Muscle of back (tissue), 11 donors: ENCODE measurements around the gene HCAR3. TPM values are rescaled to one million over a fixed set of nuclear protein-coding genes. Genes with fewer than 3 reads are reported as not detected.
A peak's percentile ranks its signal among the peaks of the same experiment; 100 is the strongest.
"Not testable (repeated sequence)": the region's sequence is repeated elsewhere in the genome, so short reads cannot be mapped to it uniquely, and the experiment has no call there.

Experiments
- DNase-seq, 3 donors: peaks; one replicate each; pipeline versions ENCODE4 v3.0.0 to v3.0.0-alpha.2; 2013
- polyA plus RNA-seq, 10 donors: library from polyadenylated mRNA; unstranded; fragments of 120-200 nt; gene quantifications; one replicate each; pipeline ENCODE4 v1.2.1, GENCODE V29; 2013; ENCODE audit not compliant: insufficient read length in 10 of 10

The HCAR3 gene
- polyA plus RNA-seq, 10 donors, result 0.26 to 1.3 (median 0.28) TPM; not detected in 5

DNA sequence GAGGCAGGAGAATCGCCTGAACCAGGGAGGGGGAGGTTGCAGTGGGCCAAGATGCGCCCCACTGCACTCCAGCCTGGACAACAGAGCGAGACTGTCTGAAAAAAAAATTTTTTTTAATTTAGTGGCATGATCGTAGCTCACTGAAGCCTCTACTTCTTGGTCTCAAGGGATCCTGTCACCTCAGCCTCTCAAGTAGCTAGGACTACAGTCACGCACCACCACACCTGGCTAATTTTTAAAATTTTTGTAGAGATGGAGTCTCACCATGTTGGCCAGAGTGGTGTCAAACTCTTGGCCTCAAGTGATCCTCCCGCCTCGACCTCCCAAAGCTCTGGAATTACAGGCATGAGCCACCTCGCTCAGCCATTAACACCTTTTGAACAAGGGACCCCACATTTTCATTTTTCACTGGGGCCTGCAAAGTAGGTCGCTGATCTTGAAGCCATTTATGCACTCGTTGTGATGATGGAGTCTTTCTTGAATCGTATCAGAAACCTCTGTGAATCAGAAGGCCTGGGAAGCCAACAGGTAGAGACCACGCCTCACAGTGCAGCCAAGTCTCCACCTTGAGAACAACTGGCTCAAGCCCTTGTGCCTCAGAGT, 8.1 kb upstream of the HCAR3 start:
- no peak for DNase-seq

DNA sequence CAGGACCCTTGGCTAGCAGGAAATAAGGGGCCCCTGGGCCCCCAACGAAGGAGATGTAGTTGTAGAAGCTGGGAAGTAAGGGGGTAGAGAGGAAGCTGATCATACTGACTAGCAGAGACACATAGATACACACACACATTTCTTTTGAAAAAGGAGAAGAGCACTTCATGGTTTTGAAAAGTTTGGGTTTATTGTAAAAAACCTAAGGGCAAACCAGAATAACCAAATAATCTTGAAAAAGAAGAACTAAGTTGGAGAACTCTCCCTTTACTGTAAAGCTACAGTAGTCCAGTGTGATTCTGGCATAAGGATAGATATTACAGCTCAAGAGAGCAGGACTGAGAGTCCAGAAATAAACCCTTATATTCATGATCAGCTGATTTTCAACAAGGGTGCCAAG, 5.8 kb upstream of the HCAR3 start:
- DNase-seq, result no peak

DNA sequence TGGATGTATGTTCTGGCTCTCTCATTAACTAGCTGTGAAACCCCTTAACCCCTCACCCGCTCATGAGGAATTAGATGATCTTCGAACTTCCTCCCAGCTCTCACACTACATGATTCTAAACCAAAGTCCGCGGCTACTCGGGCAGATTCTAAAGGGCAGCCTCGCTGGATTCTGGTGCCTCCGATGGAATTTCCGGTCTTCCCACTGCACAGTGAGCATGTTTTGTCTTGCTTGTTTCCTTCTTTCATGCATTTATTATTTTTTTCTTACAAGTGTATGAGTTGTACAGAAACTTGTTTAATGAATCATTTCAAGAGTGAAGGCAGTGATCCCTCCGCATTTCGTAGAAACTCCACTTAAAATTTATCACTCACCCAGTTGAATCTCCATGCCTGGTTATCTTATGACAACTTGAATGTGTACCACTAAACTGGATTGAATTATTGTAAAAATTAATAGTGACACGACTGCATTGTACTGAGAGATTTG, 4.5 kb upstream of the HCAR3 start:
- DNase-seq, result no peak

DNA sequence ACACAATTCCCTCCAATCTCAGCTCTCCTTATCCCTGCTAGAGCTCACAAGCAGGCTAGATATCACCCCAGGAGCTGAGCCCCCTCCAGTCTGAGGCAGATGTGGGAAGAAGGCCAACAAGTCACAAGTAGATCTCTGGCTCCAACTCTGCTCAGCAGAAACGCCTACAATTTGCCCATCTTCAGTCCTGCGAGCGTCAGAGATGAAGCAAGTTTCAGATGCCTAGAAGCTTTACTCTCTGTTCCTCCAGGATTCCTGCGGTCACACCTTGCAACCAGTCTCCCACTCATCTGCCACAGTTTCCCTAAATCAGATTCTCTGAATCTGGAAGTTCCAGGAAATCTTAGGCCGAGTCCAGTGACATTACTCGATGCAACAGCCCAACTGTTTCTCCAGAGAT, 1.4 kb downstream of the HCAR3 start:
- not testable (repeated sequence) for DNase-seq

DNA sequence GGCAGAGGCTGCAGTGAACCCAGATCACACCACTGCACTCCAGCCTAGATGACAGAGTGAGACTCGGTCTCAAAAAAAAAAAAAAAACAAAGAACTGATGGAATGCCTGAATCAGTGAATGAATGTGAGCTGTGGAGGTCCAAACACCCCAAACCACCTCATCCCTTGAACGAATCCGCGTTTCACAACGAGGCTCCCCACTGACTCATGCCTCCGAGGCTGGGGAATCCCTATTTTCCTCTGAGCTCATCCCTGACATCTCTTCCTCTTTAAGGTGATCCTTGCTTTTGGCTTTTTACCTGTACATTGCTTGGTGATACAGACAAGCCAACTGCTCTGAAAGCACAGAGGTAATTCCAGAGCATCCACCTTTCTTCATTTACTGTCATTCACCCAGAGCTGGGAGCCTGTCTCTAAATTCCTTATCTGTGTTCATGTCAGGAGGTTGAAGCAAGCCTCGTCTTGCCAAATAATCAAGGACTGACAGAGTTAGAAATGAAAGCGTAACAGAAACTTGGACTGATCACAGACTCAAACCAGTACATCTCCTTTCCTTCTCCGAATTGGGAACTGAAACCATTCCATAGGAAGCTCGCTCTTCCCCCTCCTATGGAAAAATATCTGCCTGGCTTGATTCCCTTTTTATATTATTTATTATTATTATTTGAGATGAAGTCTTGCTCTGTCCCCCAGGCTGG, 3.0 kb downstream of the HCAR3 start:
- DNase-seq, result not testable (repeated sequence)

DNA sequence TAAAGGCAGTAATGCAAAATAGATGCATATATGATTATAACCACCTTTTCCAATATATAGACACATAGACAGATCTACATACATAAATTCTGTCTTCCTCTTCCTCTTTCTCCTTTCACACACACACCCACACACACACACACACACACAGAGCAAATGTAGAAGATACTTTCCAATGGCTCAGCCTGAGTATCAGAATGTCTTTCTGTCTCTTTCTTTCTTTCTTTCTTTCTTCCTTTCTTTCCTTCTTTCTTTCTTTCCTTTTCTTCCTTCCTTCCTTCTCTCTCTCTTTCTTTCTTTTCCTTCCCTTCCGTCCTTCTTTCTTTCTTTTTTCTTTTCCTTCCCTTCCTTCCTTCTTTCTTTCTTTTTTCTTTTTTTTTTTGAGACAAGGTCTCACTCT, 5.3 kb downstream of the HCAR3 start:
- DNase-seq, result not testable (repeated sequence)

DNA sequence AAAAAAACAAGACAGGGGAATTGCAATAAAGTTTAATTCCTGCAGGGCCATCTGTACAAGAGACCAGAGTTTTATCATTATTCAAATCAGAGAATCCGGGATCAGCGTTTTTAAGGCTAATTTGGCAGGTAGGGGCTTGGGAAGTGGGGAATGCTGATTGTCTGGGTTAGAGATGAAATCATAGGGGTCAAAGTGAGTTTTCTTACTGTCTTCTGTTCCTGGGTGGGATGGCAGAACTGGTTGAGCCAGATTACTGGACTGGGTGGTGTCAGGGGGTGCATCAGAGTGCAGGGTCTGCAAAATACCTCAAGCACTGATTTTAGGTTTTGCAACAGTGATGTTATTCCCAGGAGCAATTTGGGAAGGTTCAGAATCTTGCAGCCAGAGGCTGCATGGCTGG, 6.3 kb downstream of the HCAR3 start:
- DNase-seq, result not testable (repeated sequence)

DNA sequence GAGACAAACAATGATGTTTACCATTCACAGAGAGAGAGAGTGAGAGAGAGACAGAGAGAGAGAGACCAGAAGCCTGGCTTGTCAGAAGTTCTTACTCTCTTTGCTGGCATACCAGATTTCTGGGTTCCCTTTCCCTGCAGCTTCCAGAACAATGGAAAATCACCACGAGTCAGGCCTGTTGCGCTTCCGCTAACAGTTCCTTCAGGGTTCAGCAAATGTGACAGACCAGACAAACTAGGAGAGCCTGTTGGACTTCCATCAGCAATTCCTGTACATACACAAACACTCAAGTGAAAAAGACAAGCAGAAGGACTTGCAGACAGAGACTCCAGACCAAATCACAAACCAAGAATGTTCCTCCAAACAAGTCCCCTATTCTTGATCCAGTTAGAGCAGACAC, 7.3 kb downstream of the HCAR3 start:
- not testable (repeated sequence) for DNase-seq

DNA sequence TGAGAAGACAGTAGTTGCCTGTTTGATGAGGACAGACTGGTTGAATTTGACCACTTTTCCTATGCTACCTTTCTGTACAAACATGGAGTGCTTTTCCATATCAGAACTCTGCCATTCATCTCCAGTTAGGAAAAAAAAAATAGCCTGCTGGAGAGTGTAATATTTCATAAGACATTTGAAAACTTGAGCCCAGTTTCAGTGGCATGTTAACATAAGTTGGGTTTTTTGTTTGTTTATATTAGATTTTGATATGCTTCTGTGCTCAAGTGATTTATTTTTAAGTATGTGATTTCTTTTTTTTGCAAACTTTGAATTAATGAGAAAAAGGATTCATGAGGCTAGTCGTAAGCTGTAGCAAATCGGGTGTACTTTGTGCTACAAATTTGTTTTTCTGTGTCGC, 12.8 kb downstream of the HCAR3 start:
- not testable (repeated sequence) for DNase-seq

DNA sequence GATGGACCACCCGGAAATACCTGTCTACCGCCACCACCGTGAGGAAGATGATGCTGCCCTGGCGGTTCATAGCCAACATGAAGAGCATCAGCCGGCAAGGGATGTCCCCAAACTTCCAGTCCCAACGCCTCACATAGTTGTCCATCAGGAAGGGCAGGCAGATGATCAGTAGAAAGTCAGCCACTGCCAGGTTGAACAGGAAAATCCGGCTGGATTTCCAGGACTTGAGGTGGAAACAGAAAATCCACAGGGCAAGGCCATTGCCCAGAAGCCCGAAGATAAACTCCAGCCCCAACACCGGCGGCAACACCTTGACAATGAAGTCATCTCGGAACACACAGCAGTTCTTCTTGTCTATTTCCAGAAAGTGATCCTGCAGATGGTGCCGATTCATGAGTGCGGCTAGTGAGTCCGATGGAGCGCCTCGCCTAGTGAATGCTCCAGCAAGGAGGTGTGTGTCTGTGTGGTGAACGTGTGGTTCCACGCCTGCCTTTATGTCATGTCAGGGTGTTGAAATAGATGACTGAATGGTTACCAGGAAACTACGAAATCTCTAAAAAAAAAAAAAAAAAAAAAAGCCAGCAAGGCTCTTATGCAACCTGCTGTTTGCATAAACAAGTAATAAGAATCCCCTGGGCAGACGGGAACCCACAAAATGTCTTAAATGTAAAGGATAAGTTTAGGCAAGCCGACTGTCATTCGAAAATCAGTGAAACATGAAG, 13.6 kb downstream of the HCAR3 start, which contains the start of gene HCAR2:
TSS of gene HCAR2 (minus strand) at position 468 of the 722 bp plus-strand sequence. CDS start at position 394, 74 bp downstream.
- not testable (repeated sequence) for DNase-seq

DNA sequence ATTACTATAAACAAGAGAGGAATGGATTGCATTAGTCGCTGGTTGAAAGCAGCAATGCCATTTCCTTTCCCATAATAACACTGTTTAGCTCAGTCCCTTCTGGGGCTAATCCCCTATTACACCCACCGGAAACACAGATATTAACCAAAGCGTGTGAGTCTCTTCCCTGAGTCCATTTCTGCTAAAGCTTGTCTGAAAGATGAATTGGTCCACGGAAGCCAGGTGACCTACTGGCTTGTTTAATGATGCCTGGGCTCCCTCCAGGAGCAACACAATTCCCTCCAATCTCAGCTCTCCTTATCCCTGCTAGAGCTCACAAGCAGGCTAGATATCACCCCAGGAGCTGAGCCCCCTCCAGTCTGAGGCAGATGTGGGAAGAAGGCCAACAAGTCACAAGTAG, 15.1 kb downstream of the HCAR3 start:
- DNase-seq, result not testable (repeated sequence)

DNA sequence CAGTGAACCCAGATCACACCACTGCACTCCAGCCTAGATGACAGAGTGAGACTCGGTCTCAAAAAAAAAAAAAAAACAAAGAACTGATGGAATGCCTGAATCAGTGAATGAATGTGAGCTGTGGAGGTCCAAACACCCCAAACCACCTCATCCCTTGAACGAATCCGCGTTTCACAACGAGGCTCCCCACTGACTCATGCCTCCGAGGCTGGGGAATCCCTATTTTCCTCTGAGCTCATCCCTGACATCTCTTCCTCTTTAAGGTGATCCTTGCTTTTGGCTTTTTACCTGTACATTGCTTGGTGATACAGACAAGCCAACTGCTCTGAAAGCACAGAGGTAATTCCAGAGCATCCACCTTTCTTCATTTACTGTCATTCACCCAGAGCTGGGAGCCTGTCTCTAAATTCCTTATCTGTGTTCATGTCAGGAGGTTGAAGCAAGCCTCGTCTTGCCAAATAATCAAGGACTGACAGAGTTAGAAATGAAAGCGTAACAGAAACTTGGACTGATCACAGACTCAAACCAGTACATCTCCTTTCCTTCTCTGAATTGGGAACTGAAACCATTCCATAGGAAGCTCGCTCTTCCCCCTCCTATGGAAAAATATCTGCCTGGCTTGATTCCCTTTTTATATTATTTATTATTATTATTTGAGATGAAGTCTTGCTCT, 16.4 kb downstream of the HCAR3 start:
- DNase-seq, result not testable (repeated sequence)

DNA sequence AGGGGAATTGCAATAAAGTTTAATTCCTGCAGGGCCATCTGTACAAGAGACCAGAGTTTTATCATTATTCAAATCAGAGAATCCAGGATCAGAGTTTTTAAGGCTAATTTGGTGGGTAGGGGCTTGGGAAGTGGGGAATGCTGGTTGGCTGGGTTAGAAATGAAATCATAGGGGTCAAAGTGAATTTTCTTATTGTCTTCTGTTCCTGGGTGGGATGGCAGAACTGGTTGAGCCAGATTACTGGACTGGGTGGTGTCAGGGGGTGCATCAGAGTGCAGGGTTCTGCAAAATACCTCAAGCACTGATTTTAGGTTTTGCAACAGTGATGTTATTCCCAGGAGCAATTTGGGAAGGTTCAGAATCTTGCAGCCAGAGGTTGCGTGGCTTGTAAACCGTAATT, 19.7 kb downstream of the HCAR3 start:
- not testable (repeated sequence) for DNase-seq

DNA sequence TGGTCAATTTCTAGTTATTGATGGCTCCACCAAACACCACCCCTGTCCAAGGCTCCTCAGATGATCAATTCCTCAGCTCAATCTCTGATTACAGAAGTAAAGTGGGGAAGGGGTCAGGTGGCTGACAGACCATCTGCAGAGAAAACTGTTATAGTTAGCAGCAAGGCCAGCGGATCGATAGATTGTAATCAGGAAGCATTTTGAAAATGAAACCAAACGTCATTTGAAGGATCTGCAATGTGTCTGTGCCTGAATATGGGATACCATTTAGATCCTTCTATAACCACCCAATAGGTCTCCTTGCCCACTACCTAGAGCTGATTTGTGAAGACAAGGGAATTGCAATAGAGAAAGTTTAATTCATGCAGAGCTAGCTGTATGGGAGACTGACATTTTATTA, 25.0 kb downstream of the HCAR3 start:
- no peak for DNase-seq

DNA sequence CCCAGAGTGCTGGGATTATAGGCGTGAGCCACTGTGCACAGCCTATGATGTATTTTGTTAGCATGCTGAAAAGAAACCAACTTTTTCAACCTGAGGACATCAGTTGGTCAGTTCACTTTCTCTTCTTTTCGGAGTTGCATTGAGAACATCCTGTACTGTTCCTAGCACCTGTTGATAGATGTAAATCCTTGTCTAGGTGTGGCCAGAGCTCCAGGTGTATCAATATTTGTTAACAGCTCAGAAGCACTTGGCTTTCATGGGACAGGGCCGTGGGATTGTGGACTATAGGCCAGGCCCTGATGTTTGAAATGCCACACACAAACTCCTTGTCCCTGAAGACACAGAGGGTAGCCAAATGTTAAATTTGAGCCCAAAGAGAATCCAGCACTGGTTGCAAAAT, 28.3 kb downstream of the HCAR3 start:
- no peak for DNase-seq

DNA sequence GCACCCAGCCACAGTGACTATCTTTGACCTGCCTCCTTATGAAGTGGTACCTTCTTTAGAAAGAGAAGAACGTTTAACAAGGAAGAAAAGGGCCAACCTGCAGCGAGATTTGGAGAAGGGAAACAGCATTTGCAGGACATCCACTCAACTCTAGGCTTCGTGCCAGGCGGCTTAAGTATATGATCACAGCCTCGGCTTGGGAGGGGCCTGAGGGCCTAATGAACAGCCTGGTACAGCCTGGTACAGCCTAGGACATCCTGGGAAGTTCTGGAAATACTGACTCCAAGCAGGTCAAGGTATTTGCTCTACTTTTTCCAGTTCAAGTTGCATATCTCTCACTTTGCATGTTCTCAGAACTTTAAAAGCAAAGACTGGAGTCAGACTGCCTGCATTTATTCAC, 29.5 kb downstream of the HCAR3 start:
- no peak for DNase-seq

DNA sequence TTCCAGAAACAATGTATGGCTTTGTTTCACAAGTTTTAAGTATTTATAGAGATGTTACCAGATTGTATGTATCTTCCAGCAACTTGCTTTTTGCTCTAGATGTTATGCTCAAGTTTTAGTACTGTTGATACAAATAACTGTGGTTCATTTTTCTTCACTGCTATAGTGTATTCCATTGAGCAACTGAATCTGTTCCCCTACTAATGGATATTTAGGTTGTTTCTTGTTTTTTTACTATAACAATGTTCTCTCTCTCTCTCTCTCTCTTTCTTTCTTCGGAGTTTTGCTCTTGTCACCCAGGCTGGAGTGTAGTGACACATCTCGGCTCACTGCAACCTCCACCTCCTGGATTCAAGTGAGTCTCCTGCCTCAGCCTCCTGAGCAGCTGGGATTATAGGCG, 30.1 kb downstream of the HCAR3 start:
- DNase-seq, result no peak

DNA sequence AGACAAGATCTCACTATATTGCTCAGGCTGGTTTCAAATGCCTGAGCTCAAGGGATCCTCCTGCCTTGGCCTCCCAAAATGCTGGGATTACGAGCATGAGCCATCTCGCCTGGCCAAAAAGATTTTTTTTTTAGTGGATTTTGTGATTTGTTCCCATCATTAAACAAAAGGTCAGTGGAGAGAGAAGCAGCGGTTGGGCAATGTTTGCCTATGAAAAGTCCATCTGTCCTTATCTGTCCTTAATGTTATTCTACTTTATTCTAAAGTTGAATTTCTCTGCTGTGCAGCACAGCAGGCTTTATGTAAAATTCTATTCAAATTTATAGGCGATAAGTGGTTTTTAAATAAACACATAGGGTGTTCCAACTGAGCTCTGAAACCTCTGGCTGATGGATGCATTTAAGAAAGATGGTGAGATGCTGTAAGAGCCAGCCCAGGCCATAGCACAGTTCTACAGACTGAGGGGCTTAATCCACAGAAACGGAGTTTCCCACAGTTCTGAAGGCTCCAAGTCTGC, 32.3 kb downstream of the HCAR3 start:
- DNase-seq, result no peak

DNA sequence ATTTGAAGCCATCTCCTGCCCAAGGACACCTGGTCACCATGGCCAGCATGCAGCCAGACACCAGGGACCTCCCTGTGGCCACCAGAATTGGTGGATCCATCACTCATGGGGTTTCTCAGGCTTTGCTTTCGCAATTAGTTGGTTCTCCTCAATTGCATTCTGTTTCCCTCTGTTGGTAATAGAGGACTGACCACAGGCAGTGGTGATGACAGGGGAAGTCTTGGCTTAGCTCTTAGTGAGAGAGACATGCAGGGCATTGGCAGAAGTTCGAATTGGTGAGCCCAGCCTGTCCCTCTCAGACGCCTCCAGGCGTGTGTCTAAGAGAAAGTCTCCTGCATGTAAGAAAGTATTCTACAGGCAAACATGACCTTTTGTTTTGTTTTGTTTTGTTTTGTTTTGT, 34.8 kb downstream of the HCAR3 start:
- peak in 1 of 3 donors; percentile 10 for DNase-seq

DNA sequence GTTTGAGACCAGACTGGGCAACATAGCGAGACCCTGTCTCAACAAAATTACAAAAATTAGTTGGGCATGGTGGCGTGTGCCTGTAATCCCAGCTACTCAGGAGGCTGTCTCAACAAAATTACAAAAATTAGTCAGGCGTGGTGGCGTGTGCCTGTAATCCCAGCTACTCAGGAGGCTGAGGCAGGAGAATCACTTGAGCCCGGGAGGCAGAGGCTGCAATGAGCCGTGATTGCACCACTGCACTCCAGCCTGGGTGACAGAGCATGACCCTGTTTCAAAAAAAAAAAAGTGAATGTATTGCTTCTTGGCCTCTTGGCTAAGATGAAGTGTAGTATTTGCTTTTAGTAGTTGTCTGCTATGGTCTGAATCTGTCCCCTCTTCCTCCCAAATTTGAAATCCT, 35.6 kb downstream of the HCAR3 start:
- not testable (repeated sequence) for DNase-seq

DNA sequence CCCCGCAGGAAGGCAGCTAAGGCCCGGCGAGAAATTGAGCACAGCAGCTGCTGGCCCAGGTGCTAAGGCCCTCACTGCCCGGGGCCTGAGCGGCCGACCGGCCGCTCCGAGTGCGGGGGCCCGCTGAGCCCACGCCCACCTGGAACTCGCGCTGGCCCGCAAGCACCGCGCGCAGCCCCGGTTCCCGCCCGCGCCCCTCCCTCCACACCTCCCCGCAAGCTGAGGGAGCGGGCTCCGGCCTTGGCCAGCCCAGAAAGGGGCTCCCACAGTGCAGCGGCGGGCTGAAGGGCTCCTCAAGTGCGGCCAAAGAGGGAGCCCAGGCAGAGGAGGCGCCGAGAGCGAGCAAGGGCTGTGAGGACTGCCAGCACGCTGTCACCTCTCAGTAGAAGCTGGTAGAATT, 39.8 kb downstream of the HCAR3 start:
- not testable (repeated sequence) for DNase-seq

DNA sequence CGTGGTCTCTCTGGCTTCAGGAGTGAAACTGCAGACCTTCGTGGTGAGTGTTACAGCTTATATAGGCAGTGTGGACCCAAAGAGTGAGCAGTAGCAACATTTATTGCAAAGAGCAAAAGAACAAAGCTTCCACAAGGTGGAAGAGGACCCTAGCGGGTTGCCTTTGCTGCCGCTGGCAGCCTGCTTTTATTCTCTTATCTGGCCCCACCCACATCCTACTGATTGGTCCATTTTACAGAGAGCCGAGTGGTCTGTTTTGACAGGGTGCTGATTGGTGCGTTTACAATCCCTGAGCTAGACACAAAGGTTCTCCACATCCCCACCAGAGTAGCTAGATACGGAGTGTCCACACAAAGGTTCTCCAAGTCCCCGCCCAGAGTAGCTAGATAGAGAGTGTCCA, 40.6 kb downstream of the HCAR3 start:
- DNase-seq, result not testable (repeated sequence)
